ENCODE measurements around the gene OPA1.

GRCh38 chr3:193732391-193732790 is 139.4 kb downstream of the OPA1 start:
- TF ChIP-seq, protein P1, sequence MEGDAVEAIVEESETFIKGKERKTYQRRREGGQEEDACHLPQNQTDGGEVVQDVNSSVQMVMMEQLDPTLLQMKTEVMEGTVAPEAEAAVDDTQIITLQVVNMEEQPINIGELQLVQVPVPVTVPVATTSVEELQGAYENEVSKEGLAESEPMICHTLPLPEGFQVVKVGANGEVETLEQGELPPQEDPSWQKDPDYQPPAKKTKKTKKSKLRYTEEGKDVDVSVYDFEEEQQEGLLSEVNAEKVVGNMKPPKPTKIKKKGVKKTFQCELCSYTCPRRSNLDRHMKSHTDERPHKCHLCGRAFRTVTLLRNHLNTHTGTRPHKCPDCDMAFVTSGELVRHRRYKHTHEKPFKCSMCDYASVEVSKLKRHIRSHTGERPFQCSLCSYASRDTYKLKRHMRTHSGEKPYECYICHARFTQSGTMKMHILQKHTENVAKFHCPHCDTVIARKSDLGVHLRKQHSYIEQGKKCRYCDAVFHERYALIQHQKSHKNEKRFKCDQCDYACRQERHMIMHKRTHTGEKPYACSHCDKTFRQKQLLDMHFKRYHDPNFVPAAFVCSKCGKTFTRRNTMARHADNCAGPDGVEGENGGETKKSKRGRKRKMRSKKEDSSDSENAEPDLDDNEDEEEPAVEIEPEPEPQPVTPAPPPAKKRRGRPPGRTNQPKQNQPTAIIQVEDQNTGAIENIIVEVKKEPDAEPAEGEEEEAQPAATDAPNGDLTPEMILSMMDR (IDR thresholded peaks at IDR 0.05): no peak
- no peak for TF ChIP-seq POLR2A (IDR thresholded peaks at IDR 0.05)

All from thyroid gland (tissue), 4 donors.